BJ (cell line): ENCODE data around the gene BRF1. TPM values are rescaled to one million over a fixed set of nuclear protein-coding genes. Genes with fewer than 3 reads are reported as not detected.

Experiments used
- CTCF ChIA-PET: fragments of 350-600 bp; formaldehyde crosslinking; extraction: SDS; loops from one replicate; lab custom pipeline; 2021; ENCODE audit warnings: antibody characterized with exemption, inconsistent platforms; lab: Yijun Ruan, JAX
- POLR2A ChIA-PET: fragments of 300-600 bp; sonication (Branson Sonifier 250); formaldehyde crosslinking; extraction: SDS; loops from one replicate; lab custom pipeline; 2021; ENCODE audit warnings: antibody characterized with exemption; lab: Charles Lee
- DNase-seq: peaks from one replicate; pipeline ENCODE4 v3.0.0-alpha.2; 2011; ENCODE audit warnings: low read depth
- H3K27me3 ChIP-seq: 2 replicates; pipeline ENCODE4 v1.6.0; 2011; ENCODE audit warnings: low read length; ENCODE audit not compliant: control insufficient read depth, insufficient read depth
- H3K36me3 ChIP-seq: 2 replicates; pipeline ENCODE4 v1.5.1; 2011; ENCODE audit warnings: low read length; ENCODE audit not compliant: control insufficient read depth, insufficient read depth
- H3K4me3 ChIP-seq: 2 replicates; pipeline ENCODE4 v1.5.1; 2011; ENCODE audit warnings: low read depth, mild to moderate bottlenecking, control low read depth, low read length
- polyA plus RNA-seq: library from polyadenylated mRNA; depleted of rRNA; stranded (reverse); fragments of >200 nt; gene quantifications from 2 replicates; pipeline ENCODE4 v1.2.3, GENCODE V29; 2011
- TF ChIP-seq, protein P1 (sequence below): IDR thresholded peaks from 2 replicates; pipeline ENCODE4 v1.5.1; 2011; ENCODE audit warnings: low read depth, mild to moderate bottlenecking, control low read depth, inconsistent platforms, low read length, moderate library complexity; ENCODE audit not compliant: insufficient read depth

Gene BRF1
- polyA plus RNA-seq, 1 experiment: 8.2 TPM

DNA sequence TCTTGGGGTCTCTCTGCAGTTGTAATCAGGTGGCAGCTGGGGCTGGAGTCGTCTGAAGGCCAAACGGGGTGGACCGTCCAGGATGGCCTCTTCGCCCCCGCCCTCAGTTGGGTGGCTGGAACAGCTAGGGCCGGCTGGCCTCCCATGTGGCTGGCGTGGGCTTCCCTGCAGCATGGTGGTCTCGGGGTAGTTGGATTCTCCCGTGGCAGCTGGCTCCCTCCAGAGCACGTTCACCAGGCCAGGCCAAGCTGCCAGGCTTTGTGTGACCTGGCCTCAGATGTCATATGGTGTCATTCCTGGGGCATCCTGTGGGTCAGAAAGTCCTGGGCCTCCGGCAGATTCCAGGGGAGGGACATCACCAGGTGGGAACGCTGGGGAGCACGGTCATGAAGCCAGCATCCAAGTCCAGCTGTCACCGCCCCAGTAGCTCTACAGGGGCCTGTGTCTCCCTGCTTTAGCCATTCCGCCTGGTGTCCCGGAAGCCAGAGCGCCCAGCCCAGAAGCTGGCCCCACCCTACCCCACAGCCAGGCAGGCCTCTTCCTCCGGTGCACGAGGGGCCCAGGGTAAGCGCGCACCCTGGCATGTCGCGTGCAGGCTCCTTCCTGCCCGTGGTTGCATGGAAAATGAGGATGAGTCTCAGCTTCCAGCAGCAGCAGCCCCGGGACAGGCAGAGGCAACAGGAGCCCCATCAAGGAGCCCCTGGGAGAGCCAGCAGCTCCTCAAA is 118.3 kb downstream of the BRF1 start:
- ChIA-PET POLR2A (no interaction called here), CTCF (interaction anchor here (0.7 to 1.8 kb wide), 5 partner anchors 9 to 377 kb away, joined by 3 to 4 read pairs (median 4); no protein-coding TSS in a partner anchor)
- TF ChIP-seq, protein P1, sequence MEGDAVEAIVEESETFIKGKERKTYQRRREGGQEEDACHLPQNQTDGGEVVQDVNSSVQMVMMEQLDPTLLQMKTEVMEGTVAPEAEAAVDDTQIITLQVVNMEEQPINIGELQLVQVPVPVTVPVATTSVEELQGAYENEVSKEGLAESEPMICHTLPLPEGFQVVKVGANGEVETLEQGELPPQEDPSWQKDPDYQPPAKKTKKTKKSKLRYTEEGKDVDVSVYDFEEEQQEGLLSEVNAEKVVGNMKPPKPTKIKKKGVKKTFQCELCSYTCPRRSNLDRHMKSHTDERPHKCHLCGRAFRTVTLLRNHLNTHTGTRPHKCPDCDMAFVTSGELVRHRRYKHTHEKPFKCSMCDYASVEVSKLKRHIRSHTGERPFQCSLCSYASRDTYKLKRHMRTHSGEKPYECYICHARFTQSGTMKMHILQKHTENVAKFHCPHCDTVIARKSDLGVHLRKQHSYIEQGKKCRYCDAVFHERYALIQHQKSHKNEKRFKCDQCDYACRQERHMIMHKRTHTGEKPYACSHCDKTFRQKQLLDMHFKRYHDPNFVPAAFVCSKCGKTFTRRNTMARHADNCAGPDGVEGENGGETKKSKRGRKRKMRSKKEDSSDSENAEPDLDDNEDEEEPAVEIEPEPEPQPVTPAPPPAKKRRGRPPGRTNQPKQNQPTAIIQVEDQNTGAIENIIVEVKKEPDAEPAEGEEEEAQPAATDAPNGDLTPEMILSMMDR: no peak
- no peaks in the 10 kb centered on the region for H3K36me3 ChIP-seq
- no peaks in the 10 kb centered on the region; the same call in 1 of the 2 replicates for H3K27me3 ChIP-seq
- DNase-seq: no peak
- no peak overlapping the region for H3K4me3 ChIP-seq

DNA sequence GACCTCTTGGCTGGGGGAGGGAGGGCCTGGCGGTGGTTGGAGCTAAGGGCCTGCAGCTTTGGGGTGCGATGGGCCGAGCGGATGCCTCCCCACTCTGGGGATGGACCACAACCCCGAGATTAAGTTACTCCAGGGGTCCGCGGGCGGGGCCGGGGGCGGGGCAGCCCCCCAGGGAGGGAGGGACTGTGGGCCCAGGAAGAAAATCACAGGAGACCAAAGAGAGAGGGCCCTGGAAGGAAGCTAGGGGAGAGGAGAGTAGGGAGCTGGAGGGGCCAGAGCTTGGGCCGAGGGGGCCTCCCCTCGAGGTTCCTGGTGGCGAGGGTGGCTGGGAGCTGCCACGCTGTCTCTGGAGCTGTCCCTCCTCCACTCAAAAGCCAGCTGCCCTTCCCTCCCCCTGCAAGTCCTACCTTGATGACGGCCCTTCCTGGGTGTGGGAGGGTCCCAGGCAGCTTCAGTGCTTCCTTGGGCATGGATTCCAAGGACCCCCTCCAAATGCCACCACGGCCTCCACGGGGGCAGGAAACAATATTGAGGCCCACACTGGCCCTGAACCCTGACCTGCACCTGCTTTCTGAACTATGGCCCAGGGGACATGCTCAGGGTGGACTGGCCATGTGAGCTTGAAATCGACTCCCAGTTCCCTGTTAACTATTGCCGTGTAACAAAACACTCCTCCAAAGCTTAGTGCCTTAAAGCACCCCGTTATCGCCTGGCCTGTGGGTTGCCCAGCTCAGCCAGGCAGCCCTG is 119.1 kb downstream of the BRF1 start:
- Histone ChIP-seq H3K4me3 (peak overlapping the region; percentile 47), H3K36me3 (no peaks in the 10 kb centered on the region), H3K27me3 (no peaks in the 10 kb centered on the region; the same call in 1 of the 2 replicates)
- TF ChIP-seq, protein P1: no peak
- POLR2A ChIA-PET: no interaction called here
- CTCF ChIA-PET: interaction anchor here (0.7 to 1.8 kb wide), 5 partner anchors 9 to 172 kb away, joined by 3 to 4 read pairs (median 4); no protein-coding TSS in a partner anchor
- DNase-seq: no peak

DNA sequence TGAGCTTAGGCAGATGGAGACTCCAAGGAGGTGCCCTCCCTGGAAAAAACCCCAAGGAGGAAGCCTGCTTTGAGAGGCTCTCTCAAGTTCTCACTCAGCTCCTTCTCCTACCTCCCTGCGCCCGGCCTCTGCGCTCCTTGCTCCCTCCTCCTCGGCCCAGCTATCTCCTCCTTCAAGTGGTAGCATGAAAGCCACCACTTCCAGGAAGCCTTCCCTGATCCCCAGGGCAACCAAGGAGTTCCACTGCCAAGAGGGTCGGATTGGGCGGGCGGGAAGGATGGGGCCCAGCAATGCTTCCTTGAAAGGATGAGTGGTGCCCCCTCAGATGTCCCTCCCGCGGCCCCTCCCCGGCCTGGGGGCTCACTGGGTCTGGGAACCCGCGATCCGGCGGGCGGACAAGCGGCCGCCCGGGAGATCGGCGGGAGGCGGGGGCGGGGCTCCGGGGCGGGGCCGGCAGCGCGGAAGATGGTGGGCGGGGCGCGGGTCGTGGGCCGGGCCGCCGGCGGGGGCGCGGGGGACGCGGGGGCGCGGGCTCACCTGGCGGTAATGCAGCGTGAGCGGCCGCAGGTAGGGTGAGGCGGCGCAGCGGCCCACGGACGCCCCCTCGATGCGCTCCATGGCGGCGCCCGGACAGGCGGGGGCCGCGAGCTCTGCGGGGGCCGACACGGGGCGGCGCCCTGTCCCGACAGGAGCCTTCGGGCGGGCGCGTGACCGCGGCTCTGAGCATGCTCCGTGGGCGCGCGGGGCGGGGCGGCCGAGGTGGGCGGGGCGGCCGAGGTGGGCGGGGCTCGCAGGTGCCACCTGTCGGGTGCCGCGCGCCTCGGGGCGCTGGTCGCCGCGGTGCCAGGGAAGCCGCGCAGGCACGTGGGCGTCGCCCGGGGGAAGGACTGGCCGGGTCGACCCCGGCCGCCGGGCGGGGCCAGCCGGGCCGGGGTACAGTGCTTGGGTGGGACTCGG is 119.9 kb downstream of the BRF1 start, which contains the start of gene NUDT14:
TSS of gene NUDT14 (minus strand) at position 721 of the 957 bp plus-strand sequence. CDS start at position 618, 103 bp downstream.
- Histone ChIP-seq H3K4me3 (peak within 1 kb of the TSS; percentile 47), H3K36me3 (no peaks in the 10 kb centered on the region), H3K27me3 (no peaks in the 10 kb centered on the region; the same call in 1 of the 2 replicates)
- CTCF ChIA-PET: interaction anchor here (0.7 to 2.0 kb wide), 5 partner anchors 10 to 173 kb away, joined by 3 to 12 read pairs (median 4); no protein-coding TSS in a partner anchor
- TF ChIP-seq, protein P1: no peak
- no peak for DNase-seq
- POLR2A ChIA-PET: no interaction called here

DNA sequence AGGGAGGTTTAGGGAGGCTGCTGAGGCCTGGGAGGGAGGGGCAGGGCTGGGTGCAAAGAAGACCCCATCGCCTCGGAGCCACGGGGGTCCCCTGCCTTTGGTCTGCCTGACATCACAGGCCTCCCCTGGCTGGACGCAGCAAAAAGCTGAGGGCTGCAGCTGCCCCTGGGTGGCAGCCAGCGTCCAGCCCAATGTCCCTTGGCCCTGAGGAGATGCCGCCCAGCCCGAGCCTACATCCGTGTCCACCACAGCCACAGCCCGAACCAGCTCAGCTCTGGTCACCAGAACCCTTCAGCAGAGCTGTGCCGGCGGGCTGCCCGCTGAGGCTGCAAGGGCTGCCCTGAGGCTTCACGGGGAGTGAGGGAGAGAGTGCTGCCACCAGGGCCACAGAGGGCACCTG is 121.6 kb downstream of the BRF1 start:
- TF ChIP-seq, protein P1: no peak
- H3K36me3 ChIP-seq: no peaks in the 10 kb centered on the region
- POLR2A ChIA-PET: no interaction called here
- DNase-seq: no peak
- no peaks in the 10 kb centered on the region; the same call in 1 of the 2 replicates for H3K27me3 ChIP-seq
- no peak overlapping the region for H3K4me3 ChIP-seq
- CTCF ChIA-PET: interaction anchor here (2.0 kb wide), 1 partner anchor 88 kb away, joined by 12 read pairs; no protein-coding TSS in a partner anchor
